ENCODE results near the gene LIPN.

Gene LIPN

DNA sequence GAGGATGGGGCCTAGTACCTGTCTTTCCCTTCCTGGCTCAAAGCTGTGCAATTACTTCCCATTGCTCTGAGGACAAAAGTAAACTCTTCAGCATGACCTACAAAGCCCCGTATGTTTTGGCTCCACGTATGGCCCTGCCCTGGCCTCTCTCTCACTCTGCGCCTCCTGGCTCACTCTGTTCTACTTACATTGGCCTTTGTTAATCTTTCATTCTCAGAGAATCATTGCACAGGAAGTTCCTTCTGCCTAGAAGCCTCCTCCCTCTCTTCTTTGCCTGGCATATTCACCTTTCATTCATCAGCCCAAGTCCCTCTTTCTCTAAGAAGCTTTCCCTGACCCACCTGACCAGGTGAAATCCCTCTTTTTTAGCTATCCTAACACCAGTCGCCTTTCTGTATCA lies 66.6 kb downstream of the LIPN start:
- CTCF ChIA-PET, result interaction anchor here (1.7 kb wide), 1 partner anchor 108 kb away, joined by 5 read pairs; no protein-coding TSS in a partner anchor
- POLR2A ChIA-PET (ENCODE audit: low non-redundant PET), result no interaction called here
- DNase-seq (ENCODE audit: low spot score), result no peak
- TF ChIP-seq, protein P1, sequence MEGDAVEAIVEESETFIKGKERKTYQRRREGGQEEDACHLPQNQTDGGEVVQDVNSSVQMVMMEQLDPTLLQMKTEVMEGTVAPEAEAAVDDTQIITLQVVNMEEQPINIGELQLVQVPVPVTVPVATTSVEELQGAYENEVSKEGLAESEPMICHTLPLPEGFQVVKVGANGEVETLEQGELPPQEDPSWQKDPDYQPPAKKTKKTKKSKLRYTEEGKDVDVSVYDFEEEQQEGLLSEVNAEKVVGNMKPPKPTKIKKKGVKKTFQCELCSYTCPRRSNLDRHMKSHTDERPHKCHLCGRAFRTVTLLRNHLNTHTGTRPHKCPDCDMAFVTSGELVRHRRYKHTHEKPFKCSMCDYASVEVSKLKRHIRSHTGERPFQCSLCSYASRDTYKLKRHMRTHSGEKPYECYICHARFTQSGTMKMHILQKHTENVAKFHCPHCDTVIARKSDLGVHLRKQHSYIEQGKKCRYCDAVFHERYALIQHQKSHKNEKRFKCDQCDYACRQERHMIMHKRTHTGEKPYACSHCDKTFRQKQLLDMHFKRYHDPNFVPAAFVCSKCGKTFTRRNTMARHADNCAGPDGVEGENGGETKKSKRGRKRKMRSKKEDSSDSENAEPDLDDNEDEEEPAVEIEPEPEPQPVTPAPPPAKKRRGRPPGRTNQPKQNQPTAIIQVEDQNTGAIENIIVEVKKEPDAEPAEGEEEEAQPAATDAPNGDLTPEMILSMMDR (conservative IDR thresholded peaks at IDR 0.05; ENCODE audit: low read depth), result no peak
- H3K27ac ChIP-seq, result no peak overlapping the region

DNA sequence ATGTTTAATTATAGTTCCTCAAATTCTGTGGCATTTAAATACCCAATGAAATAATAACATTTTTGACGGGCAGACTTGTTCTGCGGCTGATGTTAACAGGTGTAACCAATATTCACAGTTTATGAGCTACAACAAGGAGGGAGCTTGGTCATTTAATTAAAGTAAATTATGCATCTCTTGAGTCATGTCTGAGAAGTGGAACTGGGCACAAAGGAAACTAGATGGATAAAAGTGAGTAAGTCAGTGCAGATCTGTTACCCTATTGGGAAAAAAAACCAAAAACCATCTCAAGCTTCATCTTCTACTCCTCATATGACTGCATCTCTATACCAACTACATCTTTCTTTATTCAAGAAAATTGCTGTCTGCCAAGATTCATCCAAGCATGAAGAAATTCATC lies 67.9 kb downstream of the LIPN start:
- ChIA-PET POLR2A (ENCODE audit: low non-redundant PET) (no interaction called here), CTCF (interaction anchor here (0.7 to 1.7 kb wide), 5 partner anchors 17 to 319 kb away, joined by 3 to 6 read pairs (median 4); no protein-coding TSS in a partner anchor)
- TF ChIP-seq, protein P1 (conservative IDR thresholded peaks at IDR 0.05; ENCODE audit: low read depth), result no peak
- no peak for DNase-seq (ENCODE audit: low spot score)
- H3K27ac ChIP-seq, result no peak overlapping the region

DNA sequence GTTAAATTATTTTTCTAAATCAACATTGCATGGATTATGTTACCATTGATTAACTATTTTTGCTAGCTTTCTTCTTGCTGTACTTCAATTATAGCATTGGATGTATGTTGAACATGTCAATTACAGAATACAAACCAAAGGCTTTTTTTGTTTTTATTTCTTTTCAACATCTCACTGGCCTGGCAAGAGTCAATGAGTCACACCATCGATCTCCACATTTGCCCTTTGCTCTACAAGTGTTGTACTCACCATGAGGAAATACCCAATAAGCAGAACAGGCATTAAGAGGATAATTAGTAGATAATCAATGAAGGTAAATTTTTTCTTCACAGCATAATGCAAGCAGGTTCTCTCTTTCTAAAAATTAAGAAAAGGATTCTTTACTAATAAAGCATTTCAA lies 68.5 kb downstream of the LIPN start:
- ChIA-PET POLR2A (ENCODE audit: low non-redundant PET) (no interaction called here), CTCF (interaction anchor here (1.1 kb wide), 1 partner anchor 104 kb away, joined by 3 read pairs; no protein-coding TSS in a partner anchor)
- no peak overlapping the region for H3K27ac ChIP-seq
- DNase-seq (ENCODE audit: low spot score), result no peak
- TF ChIP-seq, protein P1 (conservative IDR thresholded peaks at IDR 0.05; ENCODE audit: low read depth), result no peak

All from RWPE1 (cell line).